Right lobe of liver (tissue), 6 donors: ENCODE measurements around the gene SNX32. TPM values are rescaled to one million over a fixed set of nuclear protein-coding genes. Genes with fewer than 3 reads are reported as not detected.

Experiments
- ATAC-seq, 4 donors: fragments of 200-7000 bp; cut with Tn5 transposase; one replicate each; pipeline ENCODE4 v1.9.1; 2020; ENCODE audit warnings: mild to moderate bottlenecking in 4 of 4, moderate library complexity in 4 of 4
- DNase-seq, 3 donors: peaks; one replicate each; pipeline ENCODE4 v3.0.0-alpha.2; 2020
- H3K27ac ChIP-seq, 3 donors: fragments of 200-600 bp; one replicate each; pipeline ENCODE4 v1.8.0; 2022
- H3K27me3 ChIP-seq, 2 donors: fragments of 200-600 bp; one replicate each; pipeline ENCODE4 v1.8.0; 2022
- H3K36me3 ChIP-seq, 4 donors: fragments of 200-600 bp; sonication (generic) in 1 of 4; one replicate each; pipeline versions ENCODE4 v1.5.1 to v1.8.0; 2017 to 2022; ENCODE audit warnings: control low read depth in 1 of 4
- H3K4me1 ChIP-seq, 4 donors: fragments of 200-600 bp; sonication (generic) in 1 of 4; one replicate each; pipeline versions ENCODE4 v1.5.1 to v1.8.0; 2017 to 2022; ENCODE audit warnings: control low read depth in 1 of 4
- H3K4me3 ChIP-seq, 3 donors: fragments of 200-600 bp; one replicate each; pipeline ENCODE4 v1.8.0; 2022
- H3K9me3 ChIP-seq, 4 donors: fragments of 200-600 bp; sonication (generic) in 1 of 4; one replicate each; pipeline versions ENCODE4 v1.5.1 to v1.8.0; 2017 to 2022; ENCODE audit warnings: control low read depth in 1 of 4
- CTCF ChIP-seq, 4 donors: fragments of 200-600 bp in 3 of 4; fragments of 450-650 bp in 1 of 4; IDR thresholded peaks; one replicate each; pipeline versions ENCODE4 v1.5.1 to v1.8.0; 2016 to 2022; ENCODE audit warnings: antibody characterized with exemption in 4 of 4, mild to moderate bottlenecking in 2 of 4
- POLR2A ChIP-seq: fragments of 450-650 bp; IDR thresholded peaks from one replicate; pipeline ENCODE4 v1.6.1; 2017; ENCODE audit warnings: antibody characterized with exemption, mild to moderate bottlenecking
- WGBS: methylation state at CpG from one replicate; pipeline ENCODE4 v1.1.6; 2018; ENCODE audit warnings: low coverage, low lambda C conversion rate; ENCODE audit not compliant: insufficient coverage; ENCODE audit errors: missing lambda C conversion rate; 5-methylcytosine and 5-hydroxymethylcytosine counted together
- intact Hi-C, 2 donors: fragments of 100-400 bp; cut with DNase I; formaldehyde crosslinking; loops; one replicate each; pipeline versions ENCODE4 v1.11.2 to v1.14.1; 2022
- total RNA-seq, 6 experiments: library from RNA; depleted of rRNA in 2 of 6; stranded (reverse); fragments of >200 nt in 2 of 6; fragmentation: NEBNext Ultra II Directional in 3 of 6; extraction: Animal tissue kit (Norgen Biotek cat#: 25700) in 3 of 6; gene quantifications; one replicate each; pipeline versions ENCODE4 v1.1.0 to v1.2.4, GENCODE V29; 2016 to 2023
- donor health status: DM: no; HTN: yes; CAD: no.
- donor health status: DM: no; HTN: no; CAD: no.
- donor health status: DM: no; HTN: no; CAD: no.
- donor health status: DM: no; HTN: yes; CAD: no.
- donor health status: DM: no; HTN: yes; CAD: no.

Gene SNX32
- total RNA-seq, 6 experiments from 2014 or later = 0.16 to 0.37 (median 0.31) TPM; not detected in 3

- Histone ChIP-seq H3K36me3 (no peaks in the 10 kb centered on the region), H3K27me3 (peaks cover 4 to 20% of the 10 kb centered on the region in 2 donors), H3K4me3 (no peak overlapping the region), H3K9me3 (no peaks in the 10 kb centered on the region), H3K27ac (no peak overlapping the region), H3K4me1 (peaks cover 0 to 14% (median 4%) of the 10 kb centered on the region in 4 donors)
- TF ChIP-seq POLR2A (no peak), CTCF (IDR thresholded peaks at IDR 0.05) (no peak)
- DNase-seq (no peak), ATAC-seq (peak in 1 of 4 donors; percentile 21)
- WGBS = 1% methylated on average over 17 of the region's 64 CpGs
- intact Hi-C loops = no loop called here
Measured at GRCh38 chr11:65787649-65788622, 45.8 kb upstream of the SNX32 start.

GRCh38 chr11:65788821-65789220 lies 44.9 kb upstream of the SNX32 start:
- TF ChIP-seq CTCF (IDR thresholded peaks at IDR 0.05) (no peak), POLR2A (no peak)
- H3K4me1 ChIP-seq = peaks cover 0 to 14% (median 4%) of the 10 kb centered on the region in 4 donors
- H3K27ac ChIP-seq = no peak overlapping the region
- DNase-seq (no peak), ATAC-seq (no peak)
- H3K27me3 ChIP-seq = peaks cover 4 to 20% of the 10 kb centered on the region in 2 donors
- intact Hi-C loops = no loop called here
- H3K4me3 ChIP-seq = no peak overlapping the region
- no peaks in the 10 kb centered on the region for H3K9me3 ChIP-seq
- 53% methylated on average over 2 of the region's 6 CpGs for WGBS
- H3K36me3 ChIP-seq = no peaks in the 10 kb centered on the region

- no peaks in the 10 kb centered on the region for H3K36me3 ChIP-seq
- H3K9me3 ChIP-seq = no peaks in the 10 kb centered on the region
- peaks cover 0 to 14% (median 4%) of the 10 kb centered on the region in 4 donors for H3K4me1 ChIP-seq
- TF ChIP-seq POLR2A = no peak
- no peak for TF ChIP-seq CTCF (IDR thresholded peaks at IDR 0.05)
- 79% methylated on average over 4 of the region's 14 CpGs for WGBS
- no peak overlapping the region for H3K4me3 ChIP-seq
- peaks cover 4 to 20% of the 10 kb centered on the region in 2 donors for H3K27me3 ChIP-seq
- no peak for DNase-seq
- intact Hi-C loops = no loop called here
- H3K27ac ChIP-seq = no peak overlapping the region
- ATAC-seq = no peak
Measured at GRCh38 chr11:65789230-65790103, 44.3 kb upstream of the SNX32 start.

GRCh38 chr11:65790104-65790901 lies 43.5 kb upstream of the SNX32 start:
- Histone ChIP-seq H3K4me1 (peaks cover 0 to 14% (median 4%) of the 10 kb centered on the region in 4 donors), H3K27me3 (peaks cover 4 to 20% of the 10 kb centered on the region in 2 donors), H3K4me3 (no peak overlapping the region), H3K9me3 (no peaks in the 10 kb centered on the region), H3K27ac (no peak overlapping the region), H3K36me3 (no peaks in the 10 kb centered on the region)
- intact Hi-C loops = no loop called here
- DNase-seq = no peak
- no peak for TF ChIP-seq POLR2A
- ATAC-seq = no peak
- WGBS = 80% methylated on average over 1 of the region's 13 CpGs
